Measurements from ENCODE around the gene SARS2. TPM values are rescaled to one million over a fixed set of nuclear protein-coding genes. Genes with fewer than 3 reads are reported as not detected.

Gene SARS2, protein sequence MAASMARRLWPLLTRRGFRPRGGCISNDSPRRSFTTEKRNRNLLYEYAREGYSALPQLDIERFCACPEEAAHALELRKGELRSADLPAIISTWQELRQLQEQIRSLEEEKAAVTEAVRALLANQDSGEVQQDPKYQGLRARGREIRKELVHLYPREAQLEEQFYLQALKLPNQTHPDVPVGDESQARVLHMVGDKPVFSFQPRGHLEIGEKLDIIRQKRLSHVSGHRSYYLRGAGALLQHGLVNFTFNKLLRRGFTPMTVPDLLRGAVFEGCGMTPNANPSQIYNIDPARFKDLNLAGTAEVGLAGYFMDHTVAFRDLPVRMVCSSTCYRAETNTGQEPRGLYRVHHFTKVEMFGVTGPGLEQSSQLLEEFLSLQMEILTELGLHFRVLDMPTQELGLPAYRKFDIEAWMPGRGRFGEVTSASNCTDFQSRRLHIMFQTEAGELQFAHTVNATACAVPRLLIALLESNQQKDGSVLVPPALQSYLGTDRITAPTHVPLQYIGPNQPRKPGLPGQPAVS
- total RNA-seq (10 to 100 TPM in 8 of 9 donors, 1 to 10 TPM in 1; 9.0 to 29.1 (median 16.7) TPM), polyA plus RNA-seq (10 to 100 TPM in 1 of 2 donors, 1 to 10 TPM in 1; 10.0 to 26.4 TPM)
- long read RNA-seq, donor 1, transcript SARS2-201 (16 exons, 2,057 nt) = major isoform, 16 of 26 reads
- long read RNA-seq, donor 1, partial matches to known transcripts = 4 of 26 reads
- long read RNA-seq, donor 1, other reads (novel, unspliced or antisense) = 5 of 26 reads
- long read RNA-seq, donor 2, transcript SARS2-201 (16 exons, 2,057 nt) = major isoform, 68 of 83 reads
- long read RNA-seq, donor 2, partial matches to known transcripts = 1 of 83 reads
- long read RNA-seq, donor 2, other reads (novel, unspliced or antisense) = 13 of 83 reads
- long read RNA-seq, donor 3, transcript SARS2-201 (16 exons, 2,057 nt) = major isoform, 15 of 26 reads
- long read RNA-seq, donor 3, partial matches to known transcripts = 2 of 26 reads
- long read RNA-seq, donor 3, other reads (novel, unspliced or antisense) = 8 of 26 reads

- peaks cover 4 to 43% (median 23%) of the 10 kb centered on the region in 12 donors for H3K4me1 ChIP-seq
- H3K27me3 ChIP-seq = no peaks in the 10 kb centered on the region
- WGBS, 4 donors = 3% methylated on average over 42 to 49 of the region's 49 CpGs
- TF ChIP-seq POLR2A (IDR thresholded peaks at IDR 0.05) (no peak), CTCF (IDR thresholded peaks at IDR 0.05) (peak; percentile 98 to 100 (median 100))
- H3K4me3 ChIP-seq = peak within 1 kb of the TSS; percentile 51 to 91 (median 72)
- peak within 1 kb of the TSS; percentile 57 to 94 (median 90) for H3K27ac ChIP-seq
- DNase-seq (peak; percentile 91 to 97 (median 93)), ATAC-seq (peak; percentile 80 to 90 (median 86))
- intact Hi-C loops (cut with DNase I) = loop anchor here (1.0 to 10.0 kb wide), 19 partner anchors 29 to 535 kb away; partner anchors contain the start of genes FAM98C (in 6 of the 10), EIF3K (in 3 of the 10), MAP4K1 (in 3 of the 10) and ECH1 (in 1 of the 10)
- peaks cover 0 to 24% (median 20%) of the 10 kb centered on the region in 9 donors for H3K36me3 ChIP-seq
- peaks cover 0 to 4% (median 0%) of the 10 kb centered on the region in 12 donors for H3K9me3 ChIP-seq
Observed at GRCh38 chr19:38929929-38930775, at the start of gene SARS2. Gene SARS2, minus strand, starts transcription at chr19:38930763. Its CDS starts 27 bp downstream, at chr19:38930736.

DNA sequence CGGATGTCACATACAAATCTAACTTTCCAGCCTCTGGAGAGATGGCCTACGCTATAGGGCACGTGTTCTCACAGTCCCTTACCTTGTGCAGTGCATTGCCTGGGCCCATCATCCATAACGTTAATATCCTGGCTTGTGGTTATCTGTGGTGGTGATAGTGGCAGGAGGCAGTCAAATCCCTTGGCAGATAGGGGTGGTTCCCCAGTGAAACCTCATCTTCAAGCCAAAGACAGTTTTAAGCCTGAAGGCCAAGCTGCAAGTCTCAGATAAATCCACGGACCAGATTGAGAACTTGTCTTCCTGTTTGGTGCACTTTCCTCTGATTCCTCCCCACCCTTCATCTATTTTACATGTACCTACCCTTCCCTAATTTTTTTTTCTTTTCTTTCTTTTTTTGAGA is 49.2 kb upstream of the SARS2 start:
- Histone ChIP-seq H3K4me3 (no peak overlapping the region), H3K27me3 (peaks cover 0 to 18% (median 0%) of the 10 kb centered on the region in 9 donors), H3K9me3 (peaks cover 0 to 16% (median 2%) of the 10 kb centered on the region in 12 donors), H3K4me1 (peaks cover 0 to 18% (median 5%) of the 10 kb centered on the region in 12 donors), H3K27ac (no peak overlapping the region), H3K36me3 (no peaks in the 10 kb centered on the region)
- 60 to 77% (median 74%) methylated on average over 5 of the region's 5 CpGs for WGBS, 4 donors
- no peak for ATAC-seq
- TF ChIP-seq POLR2A (IDR thresholded peaks at IDR 0.05) (no peak), CTCF (IDR thresholded peaks at IDR 0.05) (no peak)
- intact Hi-C loops (cut with DNase I) = no loop called here
- DNase-seq = no peak

- DNase-seq (no peak), ATAC-seq (no peak)
- H3K4me1 ChIP-seq = peaks cover 0 to 18% (median 6%) of the 10 kb centered on the region in 12 donors
- H3K27ac ChIP-seq = no peak overlapping the region
- H3K27me3 ChIP-seq = peaks cover 0 to 18% (median 0%) of the 10 kb centered on the region in 9 donors
- no peaks in the 10 kb centered on the region for H3K36me3 ChIP-seq
- WGBS, 4 donors = 78 to 88% (median 87%) methylated on average over 3 of the region's 3 CpGs
- H3K9me3 ChIP-seq = peaks cover 0 to 16% (median 2%) of the 10 kb centered on the region in 12 donors
- intact Hi-C loops (cut with DNase I) = no loop called here
- no peak for TF ChIP-seq POLR2A (IDR thresholded peaks at IDR 0.05)
- no peak for TF ChIP-seq CTCF (IDR thresholded peaks at IDR 0.05)
- H3K4me3 ChIP-seq = no peak overlapping the region
Observed at GRCh38 chr19:38978326-38978689, 47.7 kb upstream of the SARS2 start.

Data from heart left ventricle (tissue), 16 donors.